ENCODE data around the gene CHIT1.

Gene CHIT1

DNA sequence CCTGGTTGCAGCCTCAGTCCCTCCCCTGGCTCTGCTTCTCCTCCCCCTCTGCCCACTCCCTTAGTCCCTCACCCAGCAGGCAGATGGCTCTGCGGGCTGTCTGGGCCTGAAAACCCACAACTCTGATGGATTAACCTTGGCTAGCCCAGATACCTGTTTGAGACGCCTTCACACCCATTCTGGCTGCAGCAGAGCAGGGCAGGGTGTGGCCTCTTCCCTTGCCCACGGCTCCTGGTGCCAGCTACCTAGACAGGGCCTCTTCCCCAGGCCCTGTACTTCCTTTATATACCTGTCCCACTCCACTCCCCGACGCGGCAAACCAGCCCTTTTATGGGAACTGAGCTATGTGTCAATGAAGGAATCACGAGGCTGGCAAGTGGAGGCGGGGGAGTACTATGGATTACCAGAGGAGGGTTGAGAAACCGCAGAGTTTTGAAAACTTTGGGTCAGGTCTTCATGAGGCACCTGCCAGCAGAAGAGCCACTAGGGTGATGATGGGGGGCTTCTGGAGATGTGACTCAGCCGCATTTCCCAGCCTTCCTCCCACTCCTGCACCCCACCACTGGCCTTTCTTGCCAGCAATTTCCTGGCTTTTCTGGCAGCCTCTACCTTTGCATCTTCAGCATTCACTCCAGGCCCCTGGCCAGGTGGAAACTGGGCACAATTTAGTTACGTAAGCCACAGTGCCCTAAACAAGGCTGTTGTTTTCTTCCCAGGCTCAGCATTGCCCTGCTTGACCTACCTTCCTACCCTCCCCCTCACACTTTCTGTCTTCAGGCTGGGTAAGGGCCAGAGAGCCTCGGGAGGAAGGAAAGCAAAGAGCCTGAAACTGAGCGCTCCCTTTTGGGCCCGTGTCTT is 42.8 kb downstream of the CHIT1 start, which contains the start of gene CHI3L1:
Gene CHI3L1, minus strand, starts transcription at position 259 of the 858 bp plus-strand sequence. Its CDS starts 81 bp downstream, at position 178.
- DNase-seq = no peak

DNA sequence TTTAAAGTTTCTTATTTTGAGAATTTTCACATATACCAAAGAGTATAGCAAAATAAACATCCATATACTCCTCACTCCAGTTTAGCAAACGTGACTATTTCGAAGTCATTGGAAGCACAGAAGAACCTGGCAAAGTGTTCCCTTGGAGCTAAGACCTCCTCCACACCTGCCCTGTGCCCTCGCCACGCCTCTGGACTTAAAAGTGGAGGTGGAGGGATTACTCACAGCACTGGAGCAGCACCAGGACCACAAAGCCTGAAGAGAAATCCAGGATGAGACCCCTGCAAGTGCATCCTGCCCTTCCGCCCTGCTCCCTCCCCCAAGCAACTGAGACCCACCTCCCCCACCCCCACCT is 43.4 kb downstream of the CHIT1 start:
- DNase-seq = no peak

DNA sequence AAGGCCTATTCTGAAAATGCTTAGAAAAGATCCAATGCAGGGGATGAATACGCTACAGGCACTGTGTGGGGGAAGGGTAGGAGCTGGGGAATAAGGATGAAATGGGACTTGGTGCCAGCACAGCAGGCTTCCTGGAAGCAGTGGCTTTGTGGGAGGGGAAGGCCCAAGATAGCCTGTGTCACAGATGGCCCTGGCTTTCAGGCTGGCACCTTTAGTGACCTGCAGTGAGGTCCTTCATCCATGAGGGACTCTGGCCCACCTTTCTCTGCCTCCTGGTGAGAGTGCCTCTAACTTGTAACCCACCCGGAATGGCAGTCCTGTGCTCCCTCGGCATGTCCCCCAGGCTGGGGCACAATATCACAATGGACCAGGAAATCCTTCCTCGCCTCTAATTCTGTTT is 43.9 kb downstream of the CHIT1 start:
- no peak for DNase-seq

DNA sequence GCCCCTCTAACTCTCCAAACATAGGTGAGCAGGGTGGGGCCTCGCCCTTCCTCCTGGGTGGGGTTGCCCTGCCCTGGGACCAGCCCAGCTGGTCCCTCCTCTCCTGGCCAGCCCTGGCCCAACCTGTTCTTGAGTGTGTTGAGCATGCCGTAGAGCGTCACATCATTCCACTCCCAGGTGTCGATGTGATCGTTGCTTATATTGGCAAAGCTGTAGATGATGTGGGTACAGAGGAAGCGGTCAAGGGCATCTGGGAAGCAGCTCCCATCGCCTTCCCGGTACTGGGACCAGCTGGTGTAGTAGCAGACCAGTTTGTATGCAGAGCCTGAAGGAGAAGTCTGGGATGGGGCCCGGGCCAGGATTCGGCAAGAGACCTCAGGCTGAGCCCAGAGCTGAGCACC is 44.4 kb downstream of the CHIT1 start:
- DNase-seq = no peak

DNA sequence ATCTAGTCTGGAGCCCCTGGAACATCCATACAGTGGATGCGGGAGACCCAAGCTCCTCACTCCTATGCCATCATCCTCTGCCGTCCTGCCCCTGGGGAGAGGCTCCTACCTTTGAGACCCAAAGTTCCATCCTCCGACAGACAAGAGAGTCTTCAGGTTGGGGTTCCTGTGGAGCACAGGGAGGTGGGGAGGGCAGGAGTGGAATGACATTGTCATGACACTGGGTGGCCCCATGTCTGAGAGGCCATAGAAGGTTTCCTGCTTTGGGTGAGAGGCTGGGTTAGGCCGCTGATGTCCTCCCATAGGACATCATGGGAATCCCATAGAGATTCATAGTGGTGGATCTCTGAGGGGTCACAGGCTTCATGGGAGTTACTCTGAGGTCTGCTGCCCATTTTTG is 45.0 kb downstream of the CHIT1 start:
- DNase-seq = no peak

DNA sequence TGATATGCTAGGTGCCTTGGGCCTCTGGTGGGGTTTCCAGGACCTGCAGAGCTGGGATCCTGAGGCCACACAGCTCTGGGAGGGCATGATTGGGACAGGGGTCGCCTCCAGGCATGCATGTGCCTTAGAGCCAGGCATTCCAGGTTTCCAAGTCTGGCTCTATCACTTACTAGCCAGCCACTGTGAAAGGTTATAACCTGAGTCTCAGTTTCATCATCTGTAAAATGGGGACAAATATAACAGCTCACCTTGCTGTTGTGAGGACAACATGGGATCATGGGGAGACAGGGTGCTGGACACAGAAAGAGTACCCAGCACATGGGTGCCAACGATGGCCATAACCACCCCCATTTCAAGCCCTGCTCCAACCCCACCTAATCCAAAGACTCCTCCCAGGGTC is 45.6 kb downstream of the CHIT1 start:
- DNase-seq = no peak

DNA sequence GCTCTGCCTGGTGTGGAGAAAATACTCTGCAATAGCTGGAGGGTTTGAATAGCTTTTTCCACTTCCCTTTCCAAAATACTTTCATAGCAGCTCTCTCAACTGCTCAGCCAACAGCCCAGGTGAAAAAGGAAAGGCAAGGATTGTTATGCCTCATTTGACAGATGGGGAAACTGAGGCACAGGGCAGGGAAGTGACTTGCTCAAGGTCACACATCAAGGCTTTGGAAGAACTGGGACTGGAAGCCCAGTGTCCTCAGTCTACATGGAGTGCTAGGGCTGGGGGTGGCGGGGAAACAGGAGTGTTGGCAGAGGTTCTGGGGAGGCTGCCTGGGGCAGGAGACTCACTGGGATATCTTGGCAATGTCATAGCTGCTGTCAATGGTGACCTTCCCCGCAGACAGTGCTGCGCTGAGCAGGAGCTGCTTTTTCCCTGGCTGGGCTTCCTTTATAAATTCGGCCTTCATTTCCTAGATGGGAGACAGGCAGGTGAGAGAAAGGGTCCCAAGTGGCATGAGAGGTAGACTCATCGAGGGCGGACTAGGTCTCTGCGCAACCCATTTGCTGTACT is 47.0 kb downstream of the CHIT1 start:
- no peak for DNase-seq

DNA sequence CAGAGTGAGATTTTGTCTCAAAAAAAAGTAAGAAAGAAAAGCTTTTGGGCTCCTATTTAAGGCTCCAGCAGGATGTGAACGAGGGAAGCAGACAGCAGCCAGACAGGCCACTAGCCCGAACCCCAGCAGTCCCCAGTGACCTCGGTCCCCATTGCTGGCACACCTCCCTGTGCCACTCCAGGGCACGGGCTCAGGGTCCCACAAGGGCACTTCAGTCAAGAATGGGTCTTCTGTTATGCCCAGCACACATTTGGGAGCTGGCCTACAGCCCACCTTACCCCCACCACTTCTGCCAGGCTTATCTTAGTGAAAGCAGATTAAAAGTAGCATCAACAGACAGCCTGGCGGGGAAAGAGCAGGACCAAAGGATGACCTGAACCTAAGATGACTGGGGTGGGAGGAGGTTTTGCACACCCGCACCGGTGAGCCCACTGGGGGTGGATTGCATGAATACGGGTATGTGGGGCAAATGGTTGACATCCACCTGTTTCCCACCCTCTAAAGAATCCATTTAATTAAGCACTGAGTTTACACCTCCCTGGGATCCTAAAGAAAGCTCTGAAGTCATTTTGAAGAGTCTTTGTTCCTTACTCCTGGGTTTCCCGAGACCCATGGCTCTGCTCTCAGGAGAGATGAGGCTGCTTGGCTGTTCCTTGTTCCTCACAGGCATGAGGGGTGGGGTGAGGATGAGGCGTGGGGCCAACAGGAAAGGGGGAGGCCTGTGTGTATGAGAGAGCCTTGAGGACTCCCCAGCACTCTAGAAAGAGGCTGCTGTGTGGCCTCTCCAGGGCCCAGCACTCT is 47.7 kb downstream of the CHIT1 start:
- no peak for DNase-seq

DNA sequence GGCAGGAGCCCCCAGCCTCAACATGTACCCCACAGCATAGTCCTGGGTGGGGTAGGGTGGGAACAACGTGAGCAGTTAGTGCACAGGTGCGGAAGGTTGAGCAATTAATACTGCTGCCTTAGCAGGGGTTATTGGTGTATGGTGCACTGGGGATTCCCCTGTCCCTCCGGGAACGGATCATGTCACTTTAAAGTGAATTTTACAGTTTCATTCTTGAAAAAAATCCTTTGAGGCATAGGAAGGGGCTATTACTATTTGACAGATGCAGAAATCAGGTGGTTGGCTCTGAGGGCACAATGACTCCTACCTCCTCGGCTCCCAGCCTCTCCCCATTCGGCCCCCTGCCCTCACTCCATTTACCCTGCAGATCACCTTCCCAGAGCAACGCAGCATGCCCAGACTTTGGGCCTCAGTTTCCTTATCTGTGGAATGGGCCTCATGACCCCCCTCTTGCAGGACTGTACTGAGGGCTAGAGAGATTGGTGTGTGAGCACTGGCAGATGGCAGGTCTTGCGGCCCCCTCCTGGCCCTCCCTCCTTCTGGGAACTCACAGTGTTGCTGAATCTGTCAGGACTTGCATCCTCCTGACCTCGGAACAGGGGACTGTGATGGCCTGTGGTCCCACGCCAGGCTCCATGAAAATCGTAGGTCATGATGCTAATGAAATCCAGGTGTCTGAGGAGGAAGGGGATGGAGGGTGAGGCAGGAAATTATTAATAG is 48.7 kb downstream of the CHIT1 start:
- no peak for DNase-seq

DNA sequence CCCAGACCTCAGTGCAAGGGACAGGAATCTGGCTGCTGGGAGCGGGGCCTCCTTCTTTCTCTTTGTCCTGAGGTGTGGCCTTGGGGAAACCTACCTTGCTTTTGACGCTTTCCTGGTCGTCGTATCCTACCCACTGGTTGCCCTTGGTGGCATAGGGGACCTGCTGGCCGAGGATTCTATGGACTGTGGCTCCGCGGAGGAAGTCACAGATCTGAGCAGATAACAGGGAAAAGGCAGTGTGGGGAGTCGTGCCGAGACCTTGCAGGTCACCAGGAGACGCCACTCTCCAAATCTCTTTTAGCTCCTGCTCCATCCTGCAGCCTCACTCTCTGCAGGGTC is 49.8 kb downstream of the CHIT1 start:
- no peak for DNase-seq

DNA sequence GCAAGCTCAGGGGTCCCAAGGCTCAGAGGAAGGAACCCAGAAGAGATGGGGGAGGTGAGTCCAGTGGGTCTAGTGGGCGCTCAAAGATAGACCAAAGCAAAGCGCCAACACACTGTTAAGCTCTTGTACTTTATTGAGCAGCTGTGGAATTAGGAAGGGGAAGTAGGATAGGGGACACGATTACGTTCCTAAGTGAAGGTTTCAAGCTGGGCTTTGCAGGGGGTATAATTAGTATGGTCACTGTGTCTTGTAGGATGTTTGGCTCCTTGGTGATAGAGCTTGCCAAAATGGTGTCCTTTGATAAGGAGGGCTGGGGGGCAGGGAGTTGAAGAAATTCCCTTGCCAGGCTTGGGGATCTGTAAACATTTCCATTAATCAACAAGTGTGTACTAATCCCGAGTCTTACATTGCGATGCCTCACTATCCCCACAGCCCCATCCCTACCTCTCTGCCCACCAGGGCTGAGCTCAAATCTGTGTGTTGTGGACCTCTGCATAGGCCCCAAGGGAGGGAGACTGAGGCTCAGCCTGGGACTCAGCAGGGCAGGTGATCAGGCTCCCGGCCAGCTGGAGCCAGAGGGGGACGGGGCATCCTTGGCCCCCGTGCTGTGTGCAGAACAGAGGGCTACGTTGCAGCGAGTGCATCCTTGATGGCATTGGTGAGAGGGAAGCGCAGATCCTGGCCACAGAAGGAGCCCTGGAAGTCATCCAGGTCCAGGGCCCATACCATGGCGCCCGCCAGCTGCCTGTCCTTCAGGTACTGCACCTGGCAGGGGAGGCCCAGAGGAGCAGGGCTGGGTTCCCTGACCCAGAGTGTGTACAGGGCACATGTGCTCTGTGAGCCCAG is 50.4 kb downstream of the CHIT1 start:
- DNase-seq = no peak

DNA sequence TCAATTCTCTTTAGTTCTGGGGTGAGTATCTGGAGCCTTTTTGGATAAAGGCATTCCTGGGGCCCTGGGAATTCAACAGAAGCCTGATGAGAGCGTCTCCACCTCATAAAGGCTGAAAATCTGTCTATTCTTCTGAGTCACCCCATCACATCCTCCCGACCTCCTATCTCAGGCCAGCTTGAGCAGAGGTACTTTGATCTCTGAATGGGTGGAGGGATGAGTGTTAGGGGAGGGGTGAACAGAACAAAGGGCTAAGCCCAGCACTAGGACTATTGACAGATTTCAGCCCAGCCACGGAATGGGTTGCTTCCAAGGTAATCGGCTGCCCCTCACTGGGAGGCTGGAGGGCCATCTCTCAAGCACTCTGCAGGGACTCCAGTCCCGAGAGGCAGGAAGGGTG is 51.4 kb downstream of the CHIT1 start:
- DNase-seq = no peak

DNA sequence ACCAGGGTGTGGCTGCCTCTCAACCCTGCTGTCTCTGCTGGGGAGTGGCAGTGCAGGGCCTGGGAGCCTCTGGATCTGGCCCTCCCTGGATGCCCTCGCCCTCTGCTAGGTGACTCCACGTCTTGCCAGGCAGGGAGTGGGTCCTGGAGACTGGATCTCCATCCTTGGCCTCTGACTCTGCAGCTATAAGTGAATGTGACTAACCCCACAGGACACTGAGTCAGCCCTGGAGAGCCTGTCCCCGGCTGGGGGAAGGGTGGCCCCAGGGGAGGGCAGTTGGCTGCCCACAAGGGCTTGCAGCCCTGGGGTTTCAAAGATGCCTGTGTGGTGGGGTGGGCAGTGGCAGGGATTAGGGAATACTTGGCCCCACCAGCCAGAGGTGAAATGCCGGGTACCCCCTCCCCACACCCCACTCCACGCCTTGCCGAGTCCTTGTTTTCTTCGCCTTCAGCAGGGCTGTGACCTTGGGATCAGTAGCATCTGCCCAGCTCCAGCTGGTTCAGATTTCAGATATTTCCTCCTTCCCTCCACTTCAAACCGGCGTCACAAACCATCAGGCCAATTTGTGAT is 51.9 kb downstream of the CHIT1 start:
- no peak for DNase-seq

DNA sequence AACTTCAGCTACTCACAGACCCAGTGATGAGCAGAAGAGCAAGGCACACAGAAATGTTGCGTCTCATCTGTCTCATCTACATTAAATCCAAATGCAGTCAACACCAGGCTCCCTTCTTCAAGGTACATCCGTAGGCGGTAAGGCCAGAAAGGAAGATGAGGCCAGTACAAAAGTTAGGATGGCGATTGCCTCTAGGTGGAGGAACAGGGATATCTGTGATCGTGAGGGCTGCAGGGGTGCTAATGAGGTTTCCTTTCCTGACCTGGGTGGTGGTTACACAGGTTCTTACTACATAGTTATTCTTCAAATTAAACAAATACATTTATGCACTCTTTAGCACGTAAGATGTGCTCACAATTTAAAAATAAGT is 52.5 kb downstream of the CHIT1 start:
- no peak for DNase-seq

DNA sequence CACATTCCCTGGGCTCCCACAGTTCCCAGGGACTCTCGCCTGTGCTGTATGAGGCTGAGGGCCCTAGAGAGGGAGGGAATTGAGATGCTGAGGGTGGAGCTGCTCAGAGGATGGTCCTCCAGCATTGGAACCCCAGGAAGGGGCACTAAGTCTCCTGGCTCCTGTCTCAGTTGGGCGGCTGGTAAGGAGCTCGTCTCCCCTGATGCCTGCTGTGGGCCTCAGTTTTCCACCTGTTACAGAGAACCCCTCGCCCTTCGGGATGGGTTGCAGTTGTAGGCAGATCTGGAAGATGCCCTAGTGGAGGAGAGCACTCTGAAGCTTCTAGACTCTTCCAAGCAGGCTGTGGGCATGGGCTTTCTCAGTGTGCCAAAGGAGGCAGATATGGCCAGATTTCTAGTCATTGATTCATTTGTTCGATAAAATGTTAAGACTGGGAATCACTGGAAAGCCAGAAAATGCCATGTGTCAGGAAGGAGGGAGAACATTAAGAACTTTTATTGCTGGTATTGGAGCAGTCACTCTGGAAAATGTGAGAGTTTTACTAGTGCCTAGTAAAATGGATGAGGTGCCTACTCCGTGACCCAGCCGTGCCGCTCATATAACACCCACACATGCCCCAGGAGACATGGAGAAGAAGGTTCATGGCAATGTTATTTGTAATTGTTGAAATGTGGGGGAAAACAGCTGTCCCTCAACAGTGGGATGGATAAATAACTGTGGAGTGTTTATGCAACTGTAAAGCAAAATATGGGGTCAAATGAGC is 53.0 kb downstream of the CHIT1 start:
- DNase-seq = no peak

DNA sequence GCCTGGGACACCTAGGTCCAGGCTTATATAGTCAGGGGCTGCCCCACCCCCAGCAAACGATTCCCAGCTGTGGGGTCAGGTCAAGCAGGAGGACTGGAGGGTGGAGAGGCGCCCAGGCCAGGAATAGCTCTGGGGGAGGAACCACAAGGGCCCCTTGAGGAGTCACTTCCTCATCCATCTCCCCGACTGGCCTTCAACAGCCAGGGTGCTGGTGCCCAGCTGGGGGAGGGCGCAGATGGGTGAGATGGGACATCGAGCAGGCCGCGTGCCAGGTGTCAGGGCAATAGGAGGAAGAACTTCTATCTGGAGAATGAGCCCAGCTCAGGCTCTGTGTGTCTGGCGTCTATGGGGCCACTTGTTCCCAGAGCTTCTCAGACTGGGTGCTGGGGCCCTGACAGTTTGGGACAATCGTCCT is 53.6 kb downstream of the CHIT1 start:
- no peak for DNase-seq

DNA sequence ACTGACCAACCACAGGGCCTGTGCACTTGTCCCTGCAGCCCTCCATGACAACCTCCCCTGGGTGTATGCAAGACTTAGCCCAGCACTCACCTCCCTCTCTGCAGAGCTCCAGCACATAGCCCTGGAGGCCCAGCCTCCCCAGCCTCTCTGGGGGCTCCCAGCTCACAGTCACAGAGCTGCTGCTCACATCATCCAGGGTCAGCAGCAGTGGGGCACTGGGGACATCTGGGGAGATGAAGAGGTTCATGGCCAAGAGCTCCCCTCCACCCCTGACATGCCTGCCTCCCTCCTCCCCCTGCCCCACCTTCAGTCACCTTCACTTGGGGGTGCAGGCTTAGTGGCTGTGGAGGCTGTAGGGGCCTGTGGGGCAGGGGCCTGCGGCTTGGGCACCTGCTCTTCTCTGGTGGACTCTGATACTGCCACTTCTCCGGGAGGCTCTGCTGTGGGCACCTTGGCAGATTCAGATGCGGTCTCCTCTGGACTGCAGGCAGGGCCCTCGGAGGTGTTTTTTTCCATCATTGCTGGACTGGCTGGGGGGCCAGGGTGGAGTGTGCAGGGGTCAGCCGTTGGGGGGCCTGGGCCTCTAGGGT is 54.1 kb downstream of the CHIT1 start, which contains the start of gene MYBPH:
Gene MYBPH, minus strand, starts transcription at position 590 of the 590 bp plus-strand sequence. Its CDS starts 71 bp downstream, at position 519.
- DNase-seq = no peak

DNA sequence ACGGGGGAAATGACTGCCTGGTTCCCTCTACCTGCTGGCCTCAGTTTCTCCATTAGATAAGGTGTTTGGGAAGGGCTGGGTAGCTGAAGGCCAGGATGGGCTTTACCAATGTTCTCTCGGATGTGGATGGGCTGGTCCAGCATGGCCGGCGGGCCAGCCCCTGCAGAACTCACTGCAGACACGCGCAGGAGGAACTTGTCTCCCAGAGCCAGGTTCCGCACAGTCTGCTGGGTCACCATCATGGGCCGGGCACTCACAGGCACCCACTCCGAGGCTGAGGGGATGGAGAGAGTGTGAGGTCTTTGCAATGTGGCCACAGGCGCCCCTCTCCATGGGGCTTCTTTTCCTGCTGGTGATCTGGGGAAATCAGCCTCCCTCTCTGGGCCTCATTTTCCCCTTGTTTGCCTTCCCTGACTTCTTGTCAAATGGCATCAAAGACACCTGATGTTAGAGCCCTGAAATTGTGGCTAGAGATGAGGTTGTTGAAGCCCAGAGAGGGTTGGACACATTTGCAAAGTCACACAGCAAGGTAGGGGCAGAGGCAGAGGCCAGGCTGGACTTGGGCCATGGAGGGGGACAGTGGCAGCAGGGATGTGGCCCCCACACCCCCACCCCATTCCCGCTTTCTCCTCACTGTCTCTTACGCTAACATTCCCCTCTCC is 55.0 kb downstream of the CHIT1 start:
- no peak for DNase-seq

DNA sequence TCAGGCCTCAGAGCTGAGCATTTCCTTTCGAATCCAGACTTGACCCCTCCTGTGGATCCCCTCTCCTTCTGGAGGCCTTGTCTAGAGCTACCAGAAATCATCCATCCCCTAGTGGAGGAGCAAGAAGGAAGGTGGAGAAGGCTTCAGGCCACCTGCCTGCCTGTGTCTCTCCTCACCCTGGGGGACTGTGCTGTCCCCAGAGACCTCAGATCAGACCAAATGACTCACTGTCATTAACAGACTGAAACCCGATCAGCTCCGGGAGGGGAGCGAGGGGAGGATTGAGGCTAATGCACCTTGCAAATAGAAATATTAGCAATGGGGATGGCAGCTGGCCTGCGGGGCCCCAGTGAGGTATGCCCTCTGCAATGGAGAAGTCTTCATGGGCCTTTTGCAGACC is 55.9 kb downstream of the CHIT1 start:
- peak; percentile 98 for DNase-seq

DNA sequence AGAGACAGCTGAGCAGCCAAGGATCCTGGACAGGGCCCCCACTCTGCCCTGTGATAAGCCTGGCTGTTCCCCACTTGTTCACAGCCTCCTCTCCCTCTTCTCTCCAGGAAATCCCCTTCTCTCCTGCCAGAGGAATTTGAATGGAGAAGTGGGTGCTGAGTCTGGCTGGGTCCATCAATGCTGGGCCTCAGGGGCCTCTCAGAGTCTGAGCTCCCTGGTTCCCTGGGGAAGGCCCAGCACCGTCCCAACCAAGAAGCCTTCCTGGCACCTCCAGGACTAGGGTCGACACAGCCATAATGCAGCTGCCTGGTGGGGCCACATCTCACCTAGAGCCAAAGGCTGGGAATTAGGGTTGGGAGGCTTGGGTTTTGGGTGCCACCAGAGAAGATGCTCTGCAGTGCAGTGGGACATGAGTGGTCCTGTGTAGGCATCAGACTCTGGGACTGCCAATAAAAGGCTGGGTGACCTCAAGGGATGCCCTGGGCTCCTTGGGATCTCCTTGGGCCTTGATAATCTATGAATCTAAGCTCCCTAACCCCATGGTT is 56.4 kb downstream of the CHIT1 start:
- DNase-seq = no peak
